HCT116 (cell line): Measurements from ENCODE around the gene ACAN.

Experiments
- CTCF ChIP-seq, 3 experiments: fragments of 200-600 bp in 1 of 3; sonication (generic) in 1 of 3; IDR thresholded peaks in 2 of 3; conservative IDR thresholded peaks in 1 of 3; 2 replicates each; pipeline ENCODE4 v1.5.1; 2012 to 2017; ENCODE audit warnings: low read depth in 2 of 3, low read length in 2 of 3, antibody characterized with exemption in 1 of 3, borderline replicate concordance in 1 of 3, control low read depth in 1 of 3, mild to moderate bottlenecking in 1 of 3, mixed read lengths in 1 of 3, mixed run types in 1 of 3, moderate library complexity in 1 of 3; ENCODE audit not compliant: insufficient read depth in 1 of 3
- EZH2 ChIP-seq: fragments of 200-600 bp; sonication (generic); IDR thresholded peaks from 2 replicates; pipeline ENCODE4 v1.6.1; 2017; ENCODE audit warnings: antibody characterized with exemption, mixed run types
- POLR2AphosphoS5 ChIP-seq: IDR thresholded peaks from 2 replicates; pipeline ENCODE4 v1.6.1; 2011; ENCODE audit warnings: mild to moderate bottlenecking, low read depth, low read length, moderate library complexity
- SIN3A ChIP-seq: IDR thresholded peaks from 2 replicates; pipeline ENCODE4 v1.6.1; 2012; ENCODE audit warnings: low read depth
- TCF7L2 ChIP-seq: IDR thresholded peaks from 2 replicates; pipeline ENCODE4 v1.7.0; 2011; ENCODE audit warnings: borderline replicate concordance, inconsistent platforms; ENCODE audit not compliant: insufficient read depth, insufficient read length; ENCODE audit errors: extremely low read depth
- ZBTB33 ChIP-seq: IDR thresholded peaks from 2 replicates; pipeline ENCODE4 v1.6.1; 2011; ENCODE audit warnings: mild to moderate bottlenecking, low read length, moderate library complexity; ENCODE audit not compliant: insufficient replicate concordance; ENCODE audit errors: extremely low read depth
- ZNF274 ChIP-seq: fragments of 200-500 bp; sonication (Bioruptor generic); IDR thresholded peaks from 2 replicates; pipeline ENCODE4 v1.6.1; 2014; ENCODE audit warnings: mild to moderate bottlenecking, low read depth, low read length, inconsistent platforms

DNA sequence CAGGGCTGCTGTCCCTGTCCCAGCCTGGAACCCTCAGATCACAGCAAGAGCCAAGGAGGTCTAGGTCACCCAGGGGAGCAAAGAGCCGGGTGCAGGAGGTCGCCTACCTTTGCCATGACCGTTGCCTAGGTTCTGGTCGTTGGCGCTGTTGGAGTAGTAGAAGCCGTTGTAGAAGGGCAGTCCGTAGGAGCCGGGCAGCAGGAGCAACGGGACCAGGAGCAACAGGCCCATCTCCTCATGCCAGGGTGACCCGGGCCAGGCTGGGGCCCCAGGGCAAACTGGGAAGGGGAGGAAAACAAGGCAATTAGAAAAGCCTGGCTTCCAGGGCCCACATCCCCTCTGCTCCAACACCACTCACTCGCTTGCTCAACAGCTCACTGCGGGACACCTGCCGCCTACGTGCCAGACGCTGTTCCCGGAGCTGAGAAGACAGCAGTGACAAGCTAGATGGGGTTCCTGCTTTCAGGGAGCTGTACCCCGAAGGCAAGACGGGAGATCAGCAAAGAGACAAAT, 83.9 kb downstream of the ACAN start:
- no peak for TF ChIP-seq ZNF274
- TF ChIP-seq POLR2AphosphoS5 = no peak
- no peak for TF ChIP-seq CTCF (IDR thresholded peaks at IDR 0.05 in 2 of 3, conservative IDR thresholded peaks at IDR 0.05 in 1 of 3; ENCODE audit: borderline replicate concordance in 1 of 3, insufficient read depth in 1 of 3, low read depth in 2 of 3, low read length in 2 of 3)
- TF ChIP-seq ZBTB33 = no peak
- TF ChIP-seq SIN3A = no peak
- no peak for TF ChIP-seq TCF7L2
- no peak for TF ChIP-seq EZH2
